PC-9 (cell line): ENCODE results near the gene ROPN1B.
"Not testable (repeated sequence)": the region's sequence is repeated elsewhere in the genome, so short reads cannot be mapped to it uniquely, and the experiment has no call there.

Experiments used
- CTCF ChIP-seq: fragments of 200-600 bp; sonication (generic); conservative IDR thresholded peaks from 2 replicates; pipeline ENCODE4 v1.6.1; 2017; ENCODE audit warnings: mixed run types, antibody characterized with exemption, mild to moderate bottlenecking, moderate library complexity
- EZH2 ChIP-seq: fragments of 200-600 bp; sonication (generic); IDR thresholded peaks from 2 replicates; pipeline ENCODE4 v1.8.0; 2017; ENCODE audit warnings: antibody characterized with exemption, low read depth

GRCh38 chr3:125935252-125935874, 33.6 kb upstream of the ROPN1B start:
- not testable (repeated sequence) for TF ChIP-seq CTCF, EZH2
